Upper lobe of left lung (tissue), 4 donors: Measurements from ENCODE around the gene DOK1.

Source experiments
- EP300 ChIP-seq, 4 donors: sonication (generic); formaldehyde crosslinking; IDR thresholded peaks; one replicate each; pipeline ENCODE4 v1.5.1; 2017; ENCODE audit warnings: antibody characterized with exemption in 4 of 4, control low read depth in 2 of 4
- POLR2A ChIP-seq, 4 donors: fragments of 450-650 bp; IDR thresholded peaks; one replicate each; pipeline ENCODE4 v1.5.1; 2016 to 2017; ENCODE audit warnings: antibody characterized with exemption in 4 of 4, mild to moderate bottlenecking in 2 of 4
- TF ChIP-seq, protein P1 (sequence below), 6 experiments: fragments of 450-650 bp in 4 of 6; fragments of 200-600 bp in 2 of 6; sonication (generic) in 2 of 6; IDR thresholded peaks; one replicate each; pipeline ENCODE4 v1.5.1; 2016 to 2019; ENCODE audit warnings: antibody characterized with exemption in 6 of 6

DNA sequence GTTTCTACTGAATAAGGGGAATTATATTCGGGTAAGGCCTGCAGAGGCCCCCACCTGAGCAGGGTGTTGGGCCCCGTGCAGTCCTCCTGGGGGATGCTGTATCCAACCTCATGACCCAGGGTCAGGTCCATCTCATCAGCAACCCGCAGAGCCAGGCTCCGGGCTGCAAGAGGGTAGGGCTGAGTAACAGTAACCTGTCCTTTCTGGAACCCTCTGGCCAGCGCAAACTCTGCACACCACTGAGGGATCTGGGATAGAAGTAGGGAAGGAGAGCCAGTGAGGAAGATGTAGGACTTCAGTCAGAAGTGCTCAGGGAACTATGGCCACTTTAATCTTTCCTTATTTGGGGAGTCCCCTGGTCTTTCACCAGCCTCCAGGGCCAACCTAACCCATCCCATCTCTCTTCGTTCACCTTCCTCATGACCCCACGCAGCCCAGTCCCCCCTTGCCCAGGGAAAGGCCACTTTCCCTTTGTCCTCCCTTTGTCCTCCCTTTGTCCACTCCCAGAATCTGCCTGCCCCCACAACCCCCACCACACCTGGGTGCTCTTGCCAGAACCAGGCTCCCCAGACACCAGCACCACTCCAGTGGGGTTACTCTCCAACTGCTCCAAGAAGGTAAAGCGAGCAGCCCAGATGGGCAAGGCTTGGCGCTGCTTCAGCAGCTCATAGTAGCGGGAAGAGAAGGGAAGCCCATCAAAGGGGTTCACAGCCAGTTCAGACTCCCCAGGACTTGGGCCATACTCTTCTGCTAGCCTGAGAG is 29.4 kb upstream of the DOK1 start:
- TF ChIP-seq, protein P1, sequence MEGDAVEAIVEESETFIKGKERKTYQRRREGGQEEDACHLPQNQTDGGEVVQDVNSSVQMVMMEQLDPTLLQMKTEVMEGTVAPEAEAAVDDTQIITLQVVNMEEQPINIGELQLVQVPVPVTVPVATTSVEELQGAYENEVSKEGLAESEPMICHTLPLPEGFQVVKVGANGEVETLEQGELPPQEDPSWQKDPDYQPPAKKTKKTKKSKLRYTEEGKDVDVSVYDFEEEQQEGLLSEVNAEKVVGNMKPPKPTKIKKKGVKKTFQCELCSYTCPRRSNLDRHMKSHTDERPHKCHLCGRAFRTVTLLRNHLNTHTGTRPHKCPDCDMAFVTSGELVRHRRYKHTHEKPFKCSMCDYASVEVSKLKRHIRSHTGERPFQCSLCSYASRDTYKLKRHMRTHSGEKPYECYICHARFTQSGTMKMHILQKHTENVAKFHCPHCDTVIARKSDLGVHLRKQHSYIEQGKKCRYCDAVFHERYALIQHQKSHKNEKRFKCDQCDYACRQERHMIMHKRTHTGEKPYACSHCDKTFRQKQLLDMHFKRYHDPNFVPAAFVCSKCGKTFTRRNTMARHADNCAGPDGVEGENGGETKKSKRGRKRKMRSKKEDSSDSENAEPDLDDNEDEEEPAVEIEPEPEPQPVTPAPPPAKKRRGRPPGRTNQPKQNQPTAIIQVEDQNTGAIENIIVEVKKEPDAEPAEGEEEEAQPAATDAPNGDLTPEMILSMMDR (IDR thresholded peaks at IDR 0.05): no peak
- TF ChIP-seq EP300 (IDR thresholded peaks at IDR 0.05) (no peak), POLR2A (IDR thresholded peaks at IDR 0.05) (no peak)
